HUES48 (cell line): ENCODE results near the gene ADAMTSL1.

Experiments used
- H3K27ac ChIP-seq: one replicate; pipeline ENCODE4 v1.7.0; 2013; ENCODE audit warnings: low read depth, low read length, inconsistent platforms
- H3K27me3 ChIP-seq: 2 replicates; pipeline ENCODE4 v1.6.1; 2013; ENCODE audit warnings: mild to moderate bottlenecking, low read length; ENCODE audit not compliant: control insufficient read depth, insufficient read depth
- H3K36me3 ChIP-seq: 2 replicates; pipeline ENCODE4 v1.6.1; 2013; ENCODE audit warnings: low read length; ENCODE audit not compliant: control insufficient read depth, insufficient read depth
- H3K4me1 ChIP-seq: 2 replicates; pipeline ENCODE4 v1.6.1; 2013; ENCODE audit warnings: mild to moderate bottlenecking, low read length; ENCODE audit not compliant: control insufficient read depth, insufficient read depth
- H3K4me3 ChIP-seq: 2 replicates; pipeline ENCODE4 v1.5.1; 2013; ENCODE audit warnings: mild to moderate bottlenecking, low read depth, low read length
- H3K9ac ChIP-seq: 2 replicates; pipeline ENCODE4 v1.6.1; 2013; ENCODE audit warnings: mild to moderate bottlenecking, low read depth, low read length, moderate library complexity
- H3K9me3 ChIP-seq: 2 replicates; pipeline ENCODE4 v1.6.1; 2013; ENCODE audit warnings: low read length; ENCODE audit not compliant: control insufficient read depth, insufficient read depth

Gene ADAMTSL1

DNA sequence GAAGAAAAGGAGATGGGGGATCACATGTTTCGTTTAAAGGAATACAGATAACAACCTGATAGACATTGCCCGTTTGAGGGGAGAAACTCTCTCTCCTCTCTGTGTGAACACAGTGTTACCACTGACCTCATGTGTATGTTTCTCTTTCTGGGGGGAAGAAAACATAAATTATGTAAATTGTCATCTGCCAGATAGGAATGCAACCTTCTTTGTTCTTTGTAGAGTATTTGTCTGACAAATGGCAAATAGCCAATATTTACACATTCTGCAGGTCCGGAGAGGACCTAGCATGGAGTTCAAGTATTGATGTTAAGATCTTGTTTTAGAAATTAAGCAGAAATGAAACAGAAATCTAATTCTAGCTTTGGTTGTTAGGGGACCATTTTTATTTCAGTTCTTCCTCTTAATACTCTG is 282.8 kb downstream of the ADAMTSL1 start:
- no peaks in the 10 kb centered on the region for H3K36me3 ChIP-seq

DNA sequence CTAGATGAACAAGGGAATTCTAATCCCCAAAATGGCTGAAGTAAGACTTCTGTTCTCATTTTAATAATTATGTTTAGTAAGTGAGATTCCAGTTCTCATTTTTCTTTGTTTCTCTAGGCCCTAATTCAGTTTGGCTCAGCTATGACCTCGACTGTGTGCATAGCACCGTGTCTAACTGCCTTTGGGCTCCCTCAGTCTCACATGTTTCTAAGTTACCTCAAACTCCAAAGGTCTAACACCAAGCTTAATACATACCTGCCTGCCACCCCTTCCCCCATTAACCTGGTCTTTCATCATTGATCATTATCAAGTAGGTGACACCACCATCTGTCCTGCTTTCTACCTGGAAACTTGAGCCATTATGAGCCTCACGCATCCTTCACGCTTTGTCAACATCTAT is 285.9 kb downstream of the ADAMTSL1 start:
- Histone ChIP-seq H3K9me3 (no peaks in the 10 kb centered on the region), H3K36me3 (no peaks in the 10 kb centered on the region), H3K27ac (no peak overlapping the region), H3K4me3 (no peak overlapping the region), H3K4me1 (no peaks in the 10 kb centered on the region), H3K9ac (no peak overlapping the region), H3K27me3 (no peaks in the 10 kb centered on the region)

More for the DNA sequence above, 282.8 kb downstream of the ADAMTSL1 start:
- Histone ChIP-seq H3K9ac (no peak overlapping the region), H3K27me3 (no peaks in the 10 kb centered on the region), H3K27ac (no peak overlapping the region), H3K4me3 (no peak overlapping the region), H3K4me1 (no peaks in the 10 kb centered on the region), H3K9me3 (no peaks in the 10 kb centered on the region)

DNA sequence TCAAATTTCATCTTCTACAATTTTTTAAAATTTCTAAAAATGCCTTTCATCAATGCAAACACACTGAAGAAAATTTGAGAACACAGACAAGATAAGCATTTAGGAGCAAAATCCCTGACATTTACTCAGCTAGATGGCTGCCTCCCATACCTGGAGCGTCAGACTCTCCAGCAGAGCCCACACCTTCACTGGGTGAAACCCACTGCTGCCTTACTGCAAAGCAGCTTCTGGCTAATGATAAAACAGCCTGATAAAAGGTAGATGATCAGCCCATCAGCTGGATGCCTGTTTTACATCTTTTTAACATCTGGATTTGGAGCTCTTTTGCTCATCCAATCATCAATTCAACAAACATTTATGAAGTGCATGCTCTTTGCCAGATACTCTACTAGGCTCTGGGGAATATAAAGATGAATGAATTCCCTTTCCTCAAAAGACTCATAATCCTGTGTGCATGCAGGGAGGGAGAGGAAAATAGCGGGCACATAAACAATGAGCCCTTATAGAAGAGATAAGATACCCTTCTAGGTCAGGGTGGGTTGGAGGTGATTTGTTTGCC is 287.9 kb downstream of the ADAMTSL1 start:
- H3K9ac ChIP-seq = no peak overlapping the region
- no peak overlapping the region for H3K4me3 ChIP-seq
- H3K27ac ChIP-seq = no peak overlapping the region

DNA sequence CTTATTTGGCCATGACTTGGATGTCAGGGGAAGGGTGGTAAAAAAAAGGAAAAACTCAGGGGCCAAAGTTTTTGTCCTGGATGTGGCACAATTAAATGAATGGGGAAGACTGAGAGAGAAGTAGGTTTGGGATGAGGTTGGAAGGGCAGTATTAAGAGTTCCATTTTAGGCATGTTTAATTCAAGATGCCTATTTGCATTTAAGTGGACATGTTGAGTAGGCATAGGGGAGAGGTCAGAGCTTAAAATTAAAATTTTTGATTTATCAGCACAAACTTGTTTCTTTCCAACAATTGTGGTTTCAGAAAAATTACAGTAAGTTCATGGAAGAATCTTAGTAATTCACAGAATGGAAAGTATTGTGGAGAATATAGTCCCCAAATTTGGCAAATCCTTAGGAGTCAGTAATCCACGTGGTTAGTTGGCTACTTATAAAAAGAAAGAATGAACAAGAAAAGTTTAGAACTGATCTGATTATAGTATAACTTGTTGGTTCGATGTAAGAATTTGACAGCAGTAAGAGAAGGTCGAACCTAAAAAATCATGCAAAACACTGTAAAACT is 293.1 kb downstream of the ADAMTSL1 start:
- no peaks in the 10 kb centered on the region for H3K36me3 ChIP-seq
- H3K4me1 ChIP-seq = no peaks in the 10 kb centered on the region
- H3K4me3 ChIP-seq = no peak overlapping the region
- H3K27ac ChIP-seq = no peak overlapping the region
- H3K9me3 ChIP-seq = no peaks in the 10 kb centered on the region
- no peaks in the 10 kb centered on the region for H3K27me3 ChIP-seq
- H3K9ac ChIP-seq = no peak overlapping the region

More for the DNA sequence above, 287.9 kb downstream of the ADAMTSL1 start:
- H3K36me3 ChIP-seq = no peaks in the 10 kb centered on the region
- H3K27me3 ChIP-seq = no peaks in the 10 kb centered on the region
- no peaks in the 10 kb centered on the region for H3K9me3 ChIP-seq
- no peaks in the 10 kb centered on the region for H3K4me1 ChIP-seq

DNA sequence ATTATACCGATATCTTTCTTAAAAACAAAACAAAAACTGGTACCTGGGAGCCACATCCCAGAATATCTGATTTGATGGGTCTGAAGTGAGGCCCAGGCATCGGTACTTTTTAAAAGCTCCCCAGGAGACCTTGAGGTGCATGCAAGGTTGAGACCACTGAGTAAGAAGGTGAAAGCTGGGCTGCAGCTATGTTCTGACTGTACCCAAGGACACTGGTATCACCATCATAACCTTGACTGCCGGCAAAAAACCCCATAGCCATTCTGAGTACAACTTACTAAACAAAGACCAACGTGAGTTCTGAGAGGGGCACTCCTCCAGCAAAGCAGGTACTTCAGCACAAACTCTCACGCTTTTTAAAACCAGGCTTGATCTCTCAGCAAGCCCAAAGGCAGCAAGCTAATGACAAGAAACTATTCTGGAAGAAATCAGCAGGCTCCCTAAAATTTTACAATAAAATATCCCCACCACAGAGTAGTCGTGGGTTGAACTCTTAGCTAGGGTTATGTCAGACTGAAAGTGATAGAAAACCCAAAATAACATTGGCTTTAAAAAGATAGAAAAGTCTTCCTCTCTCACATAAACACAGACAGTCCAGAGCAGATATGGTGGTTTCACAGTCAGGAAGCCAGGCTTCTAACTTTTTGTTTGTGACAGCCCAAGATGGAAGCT is 295.1 kb downstream of the ADAMTSL1 start:
- Histone ChIP-seq H3K9ac (no peak overlapping the region), H3K9me3 (no peaks in the 10 kb centered on the region), H3K27me3 (no peaks in the 10 kb centered on the region), H3K36me3 (no peaks in the 10 kb centered on the region), H3K4me3 (no peak overlapping the region), H3K4me1 (no peaks in the 10 kb centered on the region), H3K27ac (no peak overlapping the region)

DNA sequence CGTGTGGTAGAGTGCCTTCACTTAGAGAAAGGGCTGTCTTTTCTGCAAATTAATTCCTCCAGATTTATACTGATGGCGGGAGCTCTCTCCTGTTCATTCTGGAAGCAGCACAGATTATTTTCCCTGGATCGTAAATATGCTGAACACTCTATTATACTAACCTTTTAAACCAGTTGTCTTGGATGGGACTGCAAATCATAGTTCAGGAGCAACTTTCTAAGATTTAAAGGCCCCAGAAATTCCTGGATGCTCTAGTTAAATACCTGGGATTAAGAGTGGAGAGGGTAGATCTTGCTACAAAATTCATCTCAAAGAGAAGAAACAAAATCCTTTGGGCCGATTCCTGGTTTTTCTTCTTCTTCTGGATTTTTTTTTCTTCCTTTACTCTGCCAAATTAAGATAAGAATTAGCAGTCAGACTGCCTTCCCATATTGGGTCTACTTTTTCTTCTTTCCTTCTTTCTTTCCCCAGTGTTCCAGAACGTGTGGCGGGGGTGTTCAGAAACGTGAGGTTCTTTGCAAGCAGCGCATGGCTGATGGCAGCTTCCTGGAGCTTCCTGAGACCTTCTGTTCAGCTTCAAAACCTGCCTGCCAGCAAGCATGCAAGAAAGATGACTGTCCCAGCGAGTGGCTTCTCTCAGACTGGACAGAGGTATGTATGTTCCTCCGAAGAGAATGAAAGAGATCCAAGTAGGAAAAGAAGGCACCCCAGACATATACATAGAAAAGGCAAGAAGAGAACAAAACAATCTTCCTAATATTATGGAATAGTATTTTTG is 296.4 kb downstream of the ADAMTSL1 start:
- Histone ChIP-seq H3K36me3 (no peaks in the 10 kb centered on the region), H3K9ac (no peak overlapping the region), H3K9me3 (no peaks in the 10 kb centered on the region), H3K4me1 (no peaks in the 10 kb centered on the region), H3K4me3 (no peak overlapping the region), H3K27me3 (no peaks in the 10 kb centered on the region), H3K27ac (no peak overlapping the region)

DNA sequence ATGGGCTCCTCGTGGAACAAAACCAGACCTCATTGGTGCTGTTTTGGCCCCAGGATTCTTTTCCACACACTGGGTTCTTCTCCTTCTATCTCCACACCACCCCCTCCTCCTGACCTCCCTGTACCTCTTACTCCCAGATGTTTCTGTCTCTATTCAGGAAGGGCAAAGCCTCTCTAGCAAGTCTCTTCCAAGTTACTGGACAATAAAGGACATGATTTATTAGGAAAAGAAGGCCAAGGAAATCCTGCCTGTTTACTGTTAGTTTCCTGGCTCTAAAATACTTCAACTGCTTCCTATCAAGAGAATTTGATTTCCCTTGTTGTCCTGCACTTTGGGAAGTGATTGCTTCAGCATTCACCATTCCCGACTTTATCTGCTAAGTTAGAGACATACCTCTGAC is 297.1 kb downstream of the ADAMTSL1 start:
- Histone ChIP-seq H3K9me3 (no peaks in the 10 kb centered on the region), H3K4me1 (no peaks in the 10 kb centered on the region), H3K36me3 (no peaks in the 10 kb centered on the region), H3K27ac (no peak overlapping the region), H3K27me3 (no peaks in the 10 kb centered on the region), H3K9ac (no peak overlapping the region), H3K4me3 (no peak overlapping the region)

DNA sequence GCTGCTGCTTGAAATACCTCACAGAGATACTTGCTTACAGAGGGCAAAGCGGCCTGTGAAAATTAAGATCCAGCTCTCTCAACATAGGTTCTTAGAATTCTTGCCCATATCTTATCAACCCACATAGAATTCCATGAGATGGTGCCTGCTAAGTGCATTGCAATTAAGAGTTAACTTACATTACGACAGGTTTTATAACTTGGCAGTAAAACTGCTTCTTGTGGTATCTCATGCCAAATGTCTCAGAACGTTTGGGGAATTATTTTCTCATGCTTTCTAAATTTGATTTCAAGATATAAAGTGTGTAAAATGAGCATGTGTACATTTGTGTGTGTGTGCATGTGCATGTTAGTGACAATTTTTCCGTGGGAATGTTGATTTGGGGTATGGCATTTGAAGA is 297.8 kb downstream of the ADAMTSL1 start:
- Histone ChIP-seq H3K9ac (no peak overlapping the region), H3K4me1 (no peaks in the 10 kb centered on the region), H3K4me3 (no peak overlapping the region), H3K9me3 (no peaks in the 10 kb centered on the region), H3K27me3 (no peaks in the 10 kb centered on the region), H3K27ac (no peak overlapping the region), H3K36me3 (no peaks in the 10 kb centered on the region)

DNA sequence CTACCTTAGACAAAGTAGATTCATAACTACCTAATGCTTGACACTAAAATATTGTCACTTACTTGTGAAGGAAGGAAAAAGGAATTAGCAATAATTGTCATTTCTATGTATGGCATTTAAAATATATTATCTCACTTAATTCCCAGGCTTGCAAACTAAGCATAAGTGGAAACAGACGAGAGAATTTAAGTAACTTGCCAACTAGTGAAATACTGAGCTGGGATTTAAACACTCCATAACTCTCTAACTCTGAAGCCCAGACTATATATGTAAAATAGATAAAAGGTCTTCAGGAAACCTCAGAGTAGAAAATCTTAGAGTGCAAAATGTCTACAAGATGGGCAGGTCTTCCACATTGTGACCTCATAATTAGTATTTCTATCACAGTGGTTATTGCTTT is 301.3 kb downstream of the ADAMTSL1 start:
- no peak overlapping the region for H3K27ac ChIP-seq

DNA sequence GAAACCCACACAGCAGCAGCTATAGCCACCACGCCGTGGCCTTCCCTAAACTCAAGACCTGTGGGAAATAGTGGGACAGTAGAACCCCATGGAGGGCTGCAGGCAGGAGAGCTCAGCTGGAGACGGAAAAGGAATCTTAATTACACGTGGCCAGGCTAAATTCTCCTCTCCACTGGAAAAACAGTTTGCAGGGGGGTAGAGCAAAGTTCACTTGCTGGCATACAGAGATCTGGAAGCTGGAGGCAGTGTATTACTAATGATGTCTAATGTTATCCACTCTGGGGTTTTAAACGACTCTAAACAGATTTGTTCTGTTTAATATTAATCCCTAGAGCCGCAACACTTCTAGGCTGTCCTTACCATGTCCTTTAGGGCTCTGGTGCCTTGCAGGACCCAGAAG is 302.0 kb downstream of the ADAMTSL1 start:
- H3K36me3 ChIP-seq = no peaks in the 10 kb centered on the region
- no peak overlapping the region for H3K4me3 ChIP-seq
- no peak overlapping the region for H3K27ac ChIP-seq
- no peak overlapping the region for H3K9ac ChIP-seq
- no peaks in the 10 kb centered on the region for H3K9me3 ChIP-seq
- H3K27me3 ChIP-seq = no peaks in the 10 kb centered on the region
- no peaks in the 10 kb centered on the region for H3K4me1 ChIP-seq

More for the DNA sequence above, 301.3 kb downstream of the ADAMTSL1 start:
- Histone ChIP-seq H3K9ac (no peak overlapping the region), H3K4me3 (no peak overlapping the region), H3K27me3 (no peaks in the 10 kb centered on the region), H3K9me3 (no peaks in the 10 kb centered on the region), H3K4me1 (no peaks in the 10 kb centered on the region), H3K36me3 (no peaks in the 10 kb centered on the region)
